ACC112 (cell line): ENCODE data around the gene SNTB2.

Experiments
- H2AFZ ChIP-seq: fragments of 200-600 bp; sonication (generic); one replicate; pipeline ENCODE4 v1.6.0; 2017; ENCODE audit warnings: antibody characterized with exemption, low read length; ENCODE audit not compliant: unreplicated experiment
- H3K27ac ChIP-seq: fragments of 200-600 bp; sonication (generic); 2 replicates; pipeline ENCODE4 v1.5.1; 2014; ENCODE audit warnings: low read depth, mild to moderate bottlenecking, antibody characterized with exemption, low read length, moderate library complexity
- H3K27me3 ChIP-seq: fragments of 200-600 bp; sonication (generic); 2 replicates; pipeline ENCODE4 v1.6.1; 2014; ENCODE audit warnings: mild to moderate bottlenecking, antibody characterized with exemption, low read length, moderate library complexity, mixed read lengths; ENCODE audit not compliant: insufficient read depth
- H3K36me3 ChIP-seq: fragments of 200-600 bp; sonication (generic); 2 replicates; pipeline ENCODE4 v1.6.1; 2016; ENCODE audit warnings: mild to moderate bottlenecking, antibody characterized with exemption, low read length, moderate library complexity, mixed read lengths; ENCODE audit not compliant: insufficient read depth
- H3K4me1 ChIP-seq: fragments of 200-600 bp; sonication (generic); one replicate; pipeline ENCODE4 v1.6.1; 2016; ENCODE audit warnings: low read length, mixed read lengths; ENCODE audit not compliant: insufficient read depth, unreplicated experiment, control insufficient read depth
- H3K4me3 ChIP-seq: fragments of 200-600 bp; sonication (generic); 2 replicates; pipeline ENCODE4 v1.5.1; 2014; ENCODE audit warnings: mild to moderate bottlenecking, low read depth, low read length
- H3K79me2 ChIP-seq: fragments of 200-600 bp; sonication (generic); one replicate; pipeline ENCODE4 v1.6.0; 2016; ENCODE audit warnings: low read length; ENCODE audit not compliant: control insufficient read depth, unreplicated experiment, insufficient read depth

SNTB2 gene

GRCh38 chr16:69260019-69260418, 73.1 kb downstream of the SNTB2 start:
- H3K27ac ChIP-seq: no peak overlapping the region
- 0 out of 2 replicates have a peak, but pooled peaks cover 3% of the 10 kb centered on the region for H3K36me3 ChIP-seq
- H3K4me1 ChIP-seq: no peaks in the 10 kb centered on the region
- no peak overlapping the region for H3K4me3 ChIP-seq
- peaks cover 6% of the 10 kb centered on the region for H3K79me2 ChIP-seq
- no peaks in the 10 kb centered on the region for H3K27me3 ChIP-seq
- no peak overlapping the region for H2AFZ ChIP-seq

GRCh38 chr16:69260506-69260905, 73.5 kb downstream of the SNTB2 start:
- H3K27me3 ChIP-seq: no peaks in the 10 kb centered on the region
- peaks cover 6% of the 10 kb centered on the region for H3K79me2 ChIP-seq
- no peaks in the 10 kb centered on the region for H3K4me1 ChIP-seq
- 0 out of 2 replicates have a peak, but pooled peaks cover 3% of the 10 kb centered on the region for H3K36me3 ChIP-seq
- no peak overlapping the region for H2AFZ ChIP-seq
- no peak overlapping the region for H3K4me3 ChIP-seq
- no peak overlapping the region for H3K27ac ChIP-seq

GRCh38 chr16:69266334-69267063, 79.5 kb downstream of the SNTB2 start:
- Histone ChIP-seq H3K4me1 (peaks cover 13% of the 10 kb centered on the region), H2AFZ (no peak overlapping the region), H3K27me3 (no peaks in the 10 kb centered on the region), H3K79me2 (peaks cover 6% of the 10 kb centered on the region), H3K27ac (no peak overlapping the region), H3K4me3 (no peak overlapping the region), H3K36me3 (peaks cover 7% of the 10 kb centered on the region; the same call in 1 of the 2 replicates)

GRCh38 chr16:69267633-69268032, 80.7 kb downstream of the SNTB2 start:
- no peaks in the 10 kb centered on the region for H3K79me2 ChIP-seq
- H3K27ac ChIP-seq: no peak overlapping the region

GRCh38 chr16:69270395-69270794, 83.4 kb downstream of the SNTB2 start:
- peaks cover 29% of the 10 kb centered on the region for H3K4me1 ChIP-seq
- H2AFZ ChIP-seq: peak overlapping the region; percentile 12
- peak overlapping the region; percentile 41; the same call in 1 of the 2 replicates for H3K4me3 ChIP-seq
- H3K79me2 ChIP-seq: no peaks in the 10 kb centered on the region
- H3K36me3 ChIP-seq: peaks cover 7% of the 10 kb centered on the region; the same call in 1 of the 2 replicates
- no peaks in the 10 kb centered on the region for H3K27me3 ChIP-seq
- peak overlapping the region; percentile 92 for H3K27ac ChIP-seq

More at GRCh38 chr16:69267633-69268032, 80.7 kb downstream of the SNTB2 start:
- Histone ChIP-seq H3K27me3 (no peaks in the 10 kb centered on the region), H3K4me3 (no peak overlapping the region), H3K4me1 (peaks cover 15% of the 10 kb centered on the region), H2AFZ (no peak overlapping the region), H3K36me3 (peaks cover 4% of the 10 kb centered on the region; the same call in 1 of the 2 replicates)

GRCh38 chr16:69270831-69271230, 83.9 kb downstream of the SNTB2 start:
- Histone ChIP-seq H3K79me2 (no peaks in the 10 kb centered on the region), H3K27ac (peak overlapping the region; percentile 92), H3K27me3 (no peaks in the 10 kb centered on the region), H3K4me1 (peaks cover 34% of the 10 kb centered on the region), H2AFZ (peak overlapping the region; percentile 12), H3K4me3 (peak overlapping the region; percentile 41; the same call in 1 of the 2 replicates), H3K36me3 (peaks cover 7% of the 10 kb centered on the region; the same call in 1 of the 2 replicates)

- no peak overlapping the region for H2AFZ ChIP-seq
- H3K79me2 ChIP-seq: peaks cover 2% of the 10 kb centered on the region
- H3K36me3 ChIP-seq: peaks cover 7% of the 10 kb centered on the region; the same call in 1 of the 2 replicates
- peak overlapping the region; percentile 63 for H3K27ac ChIP-seq
- peaks cover 53% of the 10 kb centered on the region for H3K4me1 ChIP-seq
- no peaks in the 10 kb centered on the region for H3K27me3 ChIP-seq
- H3K4me3 ChIP-seq: no peak overlapping the region
Measured at GRCh38 chr16:69273009-69273408, 86.0 kb downstream of the SNTB2 start.

- Histone ChIP-seq H2AFZ (no peak overlapping the region), H3K4me3 (no peak overlapping the region), H3K36me3 (peaks cover 7% of the 10 kb centered on the region; the same call in 1 of the 2 replicates), H3K79me2 (peaks cover 2% of the 10 kb centered on the region), H3K27me3 (no peaks in the 10 kb centered on the region), H3K27ac (peak overlapping the region; percentile 94), H3K4me1 (peaks cover 52% of the 10 kb centered on the region)
Measured at GRCh38 chr16:69274699-69275235, 87.8 kb downstream of the SNTB2 start.

- H3K79me2 ChIP-seq: peaks cover 2% of the 10 kb centered on the region
- H3K4me1 ChIP-seq: peaks cover 41% of the 10 kb centered on the region
- H3K4me3 ChIP-seq: peak overlapping the region; percentile 67
- H2AFZ ChIP-seq: no peak overlapping the region
- peak overlapping the region; percentile 94 for H3K27ac ChIP-seq
- 0 out of 2 replicates have a peak, but pooled peaks cover 3% of the 10 kb centered on the region for H3K36me3 ChIP-seq
- H3K27me3 ChIP-seq: no peaks in the 10 kb centered on the region
Measured at GRCh38 chr16:69276148-69277115, 89.5 kb downstream of the SNTB2 start.

GRCh38 chr16:69277413-69277812, 90.4 kb downstream of the SNTB2 start:
- no peaks in the 10 kb centered on the region for H3K27me3 ChIP-seq
- H3K4me1 ChIP-seq: peaks cover 41% of the 10 kb centered on the region
- no peak overlapping the region for H3K4me3 ChIP-seq
- H2AFZ ChIP-seq: no peak overlapping the region
- peak overlapping the region; percentile 94 for H3K27ac ChIP-seq
- H3K79me2 ChIP-seq: peaks cover 2% of the 10 kb centered on the region
- H3K36me3 ChIP-seq: 0 out of 2 replicates have a peak, but pooled peaks cover 3% of the 10 kb centered on the region
